GM12873 (cell line): ENCODE measurements around the gene CTRB1.

Experiments
- TF ChIP-seq, protein P1 (sequence below): IDR thresholded peaks from 2 replicates; pipeline ENCODE4 v1.5.1; 2012; ENCODE audit warnings: low read depth, mild to moderate bottlenecking, moderate library complexity, low read length, control low read depth; ENCODE audit not compliant: insufficient read depth; ENCODE audit errors: missing control alignments

The CTRB1 gene

DNA sequence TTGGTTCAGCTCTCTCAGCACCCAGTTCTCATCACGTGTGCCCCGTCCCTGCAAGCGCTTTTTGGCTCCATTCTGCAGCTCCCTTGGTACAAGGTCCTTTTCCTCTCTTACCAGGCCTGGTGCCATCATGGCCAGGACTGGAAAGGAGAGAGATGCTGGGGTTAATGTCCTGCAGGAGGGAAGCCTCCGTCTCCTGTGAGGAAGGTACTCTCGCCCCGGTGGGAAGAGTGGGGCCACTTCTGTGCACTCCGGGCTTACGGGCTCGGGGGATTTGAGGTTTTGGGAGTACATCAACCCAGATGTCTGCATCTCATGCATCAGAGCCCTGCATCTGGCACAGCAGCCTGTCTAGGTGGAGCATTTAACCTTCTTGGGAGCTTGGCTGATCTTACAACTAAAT lies 22.0 kb upstream of the CTRB1 start:
- TF ChIP-seq, protein P1, sequence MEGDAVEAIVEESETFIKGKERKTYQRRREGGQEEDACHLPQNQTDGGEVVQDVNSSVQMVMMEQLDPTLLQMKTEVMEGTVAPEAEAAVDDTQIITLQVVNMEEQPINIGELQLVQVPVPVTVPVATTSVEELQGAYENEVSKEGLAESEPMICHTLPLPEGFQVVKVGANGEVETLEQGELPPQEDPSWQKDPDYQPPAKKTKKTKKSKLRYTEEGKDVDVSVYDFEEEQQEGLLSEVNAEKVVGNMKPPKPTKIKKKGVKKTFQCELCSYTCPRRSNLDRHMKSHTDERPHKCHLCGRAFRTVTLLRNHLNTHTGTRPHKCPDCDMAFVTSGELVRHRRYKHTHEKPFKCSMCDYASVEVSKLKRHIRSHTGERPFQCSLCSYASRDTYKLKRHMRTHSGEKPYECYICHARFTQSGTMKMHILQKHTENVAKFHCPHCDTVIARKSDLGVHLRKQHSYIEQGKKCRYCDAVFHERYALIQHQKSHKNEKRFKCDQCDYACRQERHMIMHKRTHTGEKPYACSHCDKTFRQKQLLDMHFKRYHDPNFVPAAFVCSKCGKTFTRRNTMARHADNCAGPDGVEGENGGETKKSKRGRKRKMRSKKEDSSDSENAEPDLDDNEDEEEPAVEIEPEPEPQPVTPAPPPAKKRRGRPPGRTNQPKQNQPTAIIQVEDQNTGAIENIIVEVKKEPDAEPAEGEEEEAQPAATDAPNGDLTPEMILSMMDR: no peak

DNA sequence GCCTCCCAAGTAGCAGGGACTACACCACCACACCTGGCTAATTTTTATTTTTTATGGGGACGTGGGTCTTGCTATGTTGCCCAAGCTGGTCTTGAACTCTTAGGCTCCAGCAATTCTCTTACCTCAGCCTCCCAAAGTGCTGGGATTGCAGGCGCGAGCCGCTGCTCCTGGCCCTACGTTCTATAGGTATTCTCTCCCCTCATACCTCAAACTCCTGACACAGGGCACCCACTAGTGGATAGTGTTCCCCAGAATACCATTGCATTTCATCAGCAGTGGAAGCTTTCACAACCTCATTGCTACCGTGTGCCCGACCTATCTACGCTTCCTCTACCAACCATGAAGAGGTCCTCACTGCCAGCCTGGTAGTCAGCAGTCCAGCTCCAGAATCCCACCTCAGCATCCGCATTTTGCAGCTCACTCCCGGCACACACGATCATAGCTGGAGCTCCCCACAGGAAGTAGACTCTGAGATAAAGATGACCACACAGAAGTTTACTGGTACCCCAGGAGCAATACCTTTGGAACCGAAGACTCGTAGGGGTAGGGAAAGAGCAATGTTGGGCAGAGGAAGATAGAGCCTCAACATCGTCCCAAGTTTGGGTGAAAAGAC lies 21.2 kb upstream of the CTRB1 start:
- TF ChIP-seq, protein P1: no peak

DNA sequence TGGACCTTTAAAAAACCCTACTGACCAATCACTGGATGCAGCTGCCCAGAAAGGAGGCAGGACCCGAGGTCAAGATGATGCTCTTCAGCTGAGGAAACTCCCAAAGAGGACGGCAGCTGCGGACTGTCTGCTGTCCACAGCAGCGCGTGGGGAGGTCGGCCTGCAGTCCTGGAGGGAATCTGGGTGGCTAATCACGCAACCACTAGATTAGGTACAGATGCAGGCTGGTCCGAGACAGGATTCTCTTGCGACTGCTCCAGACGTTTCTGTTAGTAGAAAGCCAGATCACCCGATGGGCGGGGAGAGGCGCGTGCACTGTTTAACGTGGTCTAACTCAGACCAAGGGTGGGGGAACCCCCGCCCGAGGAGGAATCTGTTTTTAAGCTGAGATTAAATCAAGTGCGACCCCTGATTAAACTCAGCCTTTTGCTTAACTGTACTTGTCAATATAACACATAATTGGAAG lies 20.6 kb upstream of the CTRB1 start:
- TF ChIP-seq, protein P1: no peak

DNA sequence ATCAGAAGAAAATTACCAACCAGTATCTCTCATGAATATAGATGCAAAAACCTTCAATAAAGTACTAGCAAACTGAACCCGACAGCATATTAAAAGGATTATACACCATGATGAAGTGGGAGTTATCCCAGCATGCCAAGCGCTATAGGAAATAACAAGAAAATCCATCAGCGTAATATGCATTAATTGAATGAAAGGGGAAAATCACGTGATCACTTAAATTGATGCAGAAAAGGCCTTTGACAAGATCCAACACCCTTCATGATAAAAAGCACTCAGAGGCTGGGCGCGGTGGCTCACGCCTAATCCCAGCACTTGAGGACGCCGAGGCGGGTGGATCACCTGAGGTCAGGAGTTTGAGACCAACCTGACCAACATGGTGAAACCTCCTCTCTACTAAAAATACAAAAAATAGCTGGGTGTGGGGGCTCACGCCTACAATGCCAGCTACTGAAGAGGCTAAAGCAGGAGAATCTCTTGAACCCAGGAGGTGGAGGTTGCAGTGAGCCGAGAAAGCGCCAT lies 16.7 kb upstream of the CTRB1 start:
- TF ChIP-seq, protein P1: no peak

DNA sequence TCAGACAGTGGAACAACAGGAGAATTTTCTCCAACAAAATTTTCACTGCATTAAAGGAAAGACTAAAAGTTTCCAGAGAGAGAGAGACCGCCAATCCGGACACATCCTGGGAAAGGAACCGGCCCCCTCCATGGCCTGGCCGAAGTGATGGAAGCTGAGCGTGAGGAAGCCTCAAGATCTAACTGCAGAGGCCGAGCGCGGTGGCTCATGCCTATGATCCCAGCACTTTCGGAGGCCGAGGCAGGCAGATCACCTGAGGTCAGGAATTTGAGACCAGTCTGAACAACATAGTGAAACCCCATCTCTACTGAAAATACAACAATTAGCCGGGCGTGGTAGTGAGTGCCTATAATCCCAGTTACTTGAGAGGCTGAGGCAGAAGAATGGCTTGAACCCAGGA lies 15.7 kb upstream of the CTRB1 start:
- TF ChIP-seq, protein P1: no peak

DNA sequence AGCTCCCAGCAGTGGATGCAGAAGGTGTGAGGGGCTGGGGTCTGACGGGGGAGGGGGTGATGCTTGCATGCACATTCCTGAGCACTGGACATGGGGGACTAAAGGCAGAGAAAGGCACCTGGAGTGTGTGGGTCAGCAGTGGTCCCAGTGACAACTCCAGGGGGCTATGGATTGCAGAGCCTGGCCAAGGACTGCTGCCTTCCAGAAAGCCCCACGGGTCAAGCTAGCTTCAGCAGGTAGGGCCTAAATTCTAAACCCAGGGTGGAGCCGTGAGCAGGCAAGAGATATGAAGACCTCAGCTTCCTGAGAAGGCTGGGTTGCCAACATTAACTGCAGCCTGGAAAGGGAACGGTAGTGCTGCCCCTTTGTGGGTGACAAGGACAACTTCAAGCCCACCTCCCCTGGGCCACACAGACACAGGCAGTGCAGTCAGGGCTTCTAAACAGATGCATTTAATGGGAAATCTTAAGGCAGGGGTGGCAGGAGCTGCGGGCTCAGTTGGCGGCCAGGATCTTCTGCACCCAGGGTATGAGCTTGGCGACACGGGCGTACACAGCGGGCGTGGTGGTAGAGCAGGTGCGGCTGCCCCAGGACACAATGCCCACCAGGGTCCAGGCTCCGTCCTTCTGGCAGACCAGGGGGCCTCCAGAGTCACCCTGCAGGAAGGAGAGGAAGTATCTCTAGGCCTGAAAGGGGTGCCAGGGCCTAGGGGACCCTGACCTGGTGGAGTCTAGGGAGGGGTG lies 14.9 kb upstream of the CTRB1 start:
- TF ChIP-seq, protein P1: no peak

DNA sequence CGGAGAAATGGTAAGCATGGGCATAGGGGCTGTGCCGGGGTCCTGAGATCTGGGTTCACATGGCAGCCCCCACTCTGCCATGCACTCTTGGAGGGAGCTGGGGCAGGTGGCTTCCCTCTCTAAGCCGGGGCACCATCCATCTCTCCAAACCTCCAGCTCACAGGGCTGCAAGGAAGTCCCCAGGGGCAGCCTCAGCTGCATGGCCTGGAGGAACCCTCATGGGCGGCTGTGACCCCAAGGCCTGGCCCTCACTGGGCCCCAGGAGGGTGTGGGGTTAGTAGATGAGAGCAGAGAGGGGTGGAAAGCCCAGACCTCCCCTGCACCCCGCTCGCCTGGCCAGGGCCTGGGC lies 14.4 kb upstream of the CTRB1 start:
- TF ChIP-seq, protein P1: no peak
